Measurements from ENCODE around the gene NFIA.

The NFIA gene

DNA sequence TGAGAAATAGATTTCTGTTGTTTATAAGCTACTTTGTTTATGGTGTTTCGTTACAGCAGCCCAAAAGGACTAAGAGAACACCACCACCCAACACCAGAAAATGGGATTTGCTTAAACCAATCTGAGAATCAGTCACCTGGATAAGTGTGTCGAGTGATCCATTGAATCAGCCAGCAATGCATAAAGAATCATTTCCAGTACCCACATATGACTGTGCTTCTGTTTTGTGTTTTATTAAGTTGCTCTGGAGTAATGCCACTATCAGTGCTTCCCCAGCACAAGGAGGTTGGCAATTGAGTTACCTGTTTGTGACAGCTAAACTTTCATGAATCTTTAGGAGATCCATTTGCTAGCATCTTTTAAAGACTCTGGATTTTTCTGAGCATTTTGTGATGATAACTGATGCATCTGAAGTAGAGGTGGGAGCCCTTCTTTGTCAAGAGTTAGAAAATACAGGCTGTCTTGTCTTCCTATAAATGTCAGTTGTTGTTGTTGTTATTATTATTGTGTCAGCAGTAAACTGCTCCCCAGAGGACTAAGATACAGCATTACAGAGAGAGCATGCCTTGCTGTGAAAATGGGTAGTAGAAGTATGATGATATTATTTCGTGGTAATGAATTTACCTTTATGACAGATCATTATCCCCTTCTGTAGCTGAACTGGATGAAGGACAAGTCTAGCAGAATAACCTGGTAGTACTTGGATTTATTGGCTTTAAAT, 225.2 kb downstream of the NFIA start:
- H3K27ac Mint-ChIP-seq = peak overlapping the region in 1 of 2 donors; percentile 16
- peaks cover 0 to 2% of the 10 kb centered on the region in 2 donors for H3K4me1 Mint-ChIP-seq (ENCODE audit: low read depth in 2 of 2)

DNA sequence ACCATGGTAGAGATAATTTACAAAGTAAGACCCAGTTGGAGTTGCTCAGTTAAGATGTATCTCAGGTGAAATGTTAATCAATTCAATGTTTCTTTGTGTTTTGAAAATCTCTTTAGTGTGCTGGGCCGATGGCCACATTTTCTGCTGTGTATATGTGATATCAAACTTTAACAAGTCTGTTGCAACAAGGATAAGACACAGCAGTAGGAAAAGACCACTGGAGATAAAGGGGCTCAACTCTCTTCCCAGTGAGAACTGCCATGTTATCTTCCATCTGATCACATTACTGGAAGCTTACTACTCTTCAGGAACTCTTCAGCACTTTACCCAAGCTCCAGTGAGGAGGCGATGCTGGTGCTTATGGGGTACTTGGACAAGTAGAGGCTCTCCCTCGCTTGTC, 227.7 kb downstream of the NFIA start:
- Mint-ChIP-seq H3K4me1 (ENCODE audit: low read depth in 2 of 2) (peaks cover 0 to 2% of the 10 kb centered on the region in 2 donors), H3K4me3 (no peak overlapping the region), H3K9me3 (no peaks in the 10 kb centered on the region), H3K36me3 (ENCODE audit: insufficient read depth) (no peaks in the 10 kb centered on the region), H3K27ac (no peak overlapping the region), H3K27me3 (no peaks in the 10 kb centered on the region)
- DNase-seq = no peak
- no peak for ATAC-seq (replicated peaks)

More for the DNA sequence above, 225.2 kb downstream of the NFIA start:
- ATAC-seq (replicated peaks) (no peak), DNase-seq (no peak)
- H3K4me3 Mint-ChIP-seq = no peak overlapping the region
- no peaks in the 10 kb centered on the region for H3K27me3 Mint-ChIP-seq
- no peaks in the 10 kb centered on the region for H3K9me3 Mint-ChIP-seq
- H3K36me3 Mint-ChIP-seq (ENCODE audit: insufficient read depth) = no peaks in the 10 kb centered on the region

DNA sequence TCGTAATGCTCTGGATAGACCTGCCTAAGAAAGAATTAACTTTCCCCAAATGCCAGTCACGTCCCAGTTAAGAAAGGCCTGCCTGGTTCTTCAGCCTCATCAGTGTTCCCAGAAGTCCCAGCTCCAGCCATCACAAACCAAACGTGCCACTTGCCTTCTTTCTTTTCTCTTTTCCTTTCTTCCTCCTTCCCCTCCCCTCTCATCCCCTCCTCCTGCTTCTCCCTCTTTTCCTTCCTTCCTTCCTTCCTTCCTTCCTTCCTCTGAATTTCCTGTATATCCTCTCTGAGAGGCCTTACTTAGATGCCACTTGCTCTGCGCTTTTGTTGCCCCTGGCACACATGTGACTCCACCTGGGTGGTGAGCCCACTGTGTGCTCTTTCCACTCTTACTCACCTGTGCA, 228.2 kb downstream of the NFIA start:
- H3K27ac Mint-ChIP-seq = no peak overlapping the region
- H3K4me3 Mint-ChIP-seq = no peak overlapping the region
- no peaks in the 10 kb centered on the region for H3K9me3 Mint-ChIP-seq
- H3K4me1 Mint-ChIP-seq (ENCODE audit: low read depth in 2 of 2) = peaks cover 0 to 2% of the 10 kb centered on the region in 2 donors
- no peak for DNase-seq
- no peaks in the 10 kb centered on the region for H3K36me3 Mint-ChIP-seq (ENCODE audit: insufficient read depth)
- no peaks in the 10 kb centered on the region for H3K27me3 Mint-ChIP-seq
- ATAC-seq (replicated peaks) = no peak

DNA sequence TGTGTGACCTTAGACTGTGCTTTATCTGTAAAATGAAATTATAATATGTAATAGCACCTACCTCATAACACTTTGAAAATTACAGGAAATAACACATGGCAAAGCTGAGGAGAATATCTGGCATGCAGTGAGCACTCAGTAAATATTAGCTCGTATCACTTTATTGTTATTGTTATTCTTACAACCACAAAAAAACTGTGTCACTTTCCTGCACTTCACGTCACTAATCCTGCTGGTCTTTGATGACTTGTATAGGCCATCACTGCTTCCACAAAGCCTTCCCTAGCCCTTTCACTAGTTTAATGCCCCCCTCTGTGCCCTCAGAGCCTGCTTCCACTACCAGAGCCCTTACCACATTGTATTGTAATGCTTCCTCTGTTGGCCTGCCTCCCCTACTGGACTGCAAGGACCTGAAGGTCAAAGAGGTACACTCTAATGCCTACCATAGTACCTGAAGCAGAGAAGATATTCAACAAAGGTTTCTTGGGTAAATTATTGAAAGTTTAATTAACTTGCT, 231.6 kb downstream of the NFIA start:
- H3K4me1 Mint-ChIP-seq (ENCODE audit: low read depth in 2 of 2) = peaks cover 3 to 7% of the 10 kb centered on the region in 2 donors
- no peak overlapping the region for H3K4me3 Mint-ChIP-seq
- no peaks in the 10 kb centered on the region for H3K27me3 Mint-ChIP-seq
- no peaks in the 10 kb centered on the region for H3K36me3 Mint-ChIP-seq (ENCODE audit: insufficient read depth)
- H3K27ac Mint-ChIP-seq = no peak overlapping the region
- H3K9me3 Mint-ChIP-seq = no peaks in the 10 kb centered on the region
- no peak for DNase-seq
- ATAC-seq (replicated peaks) = no peak

GRCh38 chr1:61315011-61315410, 232.7 kb downstream of the NFIA start:
- DNase-seq (no peak), ATAC-seq (replicated peaks) (no peak)
- peaks cover 3 to 7% of the 10 kb centered on the region in 2 donors for H3K4me1 Mint-ChIP-seq (ENCODE audit: low read depth in 2 of 2)
- H3K36me3 Mint-ChIP-seq (ENCODE audit: insufficient read depth) = no peaks in the 10 kb centered on the region
- no peaks in the 10 kb centered on the region for H3K9me3 Mint-ChIP-seq
- no peak overlapping the region for H3K27ac Mint-ChIP-seq
- H3K4me3 Mint-ChIP-seq = no peak overlapping the region
- no peaks in the 10 kb centered on the region for H3K27me3 Mint-ChIP-seq

DNA sequence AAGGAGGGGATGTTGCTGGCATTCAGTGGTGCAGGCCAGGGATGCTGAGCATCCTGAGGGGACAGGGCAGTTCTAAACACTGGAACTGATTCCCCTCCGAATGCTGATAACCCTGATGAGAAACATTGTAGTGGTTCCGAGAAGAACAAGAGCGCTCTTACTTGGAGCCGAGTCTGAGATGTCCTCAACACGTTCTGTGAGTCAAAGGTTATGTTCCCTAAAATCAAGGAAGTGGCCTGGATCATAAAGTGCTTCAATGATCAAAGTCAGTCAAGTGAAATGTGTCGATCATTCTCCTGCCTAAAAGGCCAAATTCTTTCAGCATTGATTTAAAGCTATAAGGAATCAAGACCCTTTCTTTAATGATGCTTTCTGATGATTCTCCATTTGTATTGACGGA, 234.1 kb downstream of the NFIA start:
- H3K4me3 Mint-ChIP-seq = no peak overlapping the region
- peaks cover 3 to 5% of the 10 kb centered on the region in 2 donors for H3K4me1 Mint-ChIP-seq (ENCODE audit: low read depth in 2 of 2)
- H3K36me3 Mint-ChIP-seq (ENCODE audit: insufficient read depth) = no peaks in the 10 kb centered on the region
- no peaks in the 10 kb centered on the region for H3K27me3 Mint-ChIP-seq
- ATAC-seq (replicated peaks) (no peak), DNase-seq (no peak)
- H3K9me3 Mint-ChIP-seq = no peaks in the 10 kb centered on the region
- H3K27ac Mint-ChIP-seq = no peak overlapping the region

DNA sequence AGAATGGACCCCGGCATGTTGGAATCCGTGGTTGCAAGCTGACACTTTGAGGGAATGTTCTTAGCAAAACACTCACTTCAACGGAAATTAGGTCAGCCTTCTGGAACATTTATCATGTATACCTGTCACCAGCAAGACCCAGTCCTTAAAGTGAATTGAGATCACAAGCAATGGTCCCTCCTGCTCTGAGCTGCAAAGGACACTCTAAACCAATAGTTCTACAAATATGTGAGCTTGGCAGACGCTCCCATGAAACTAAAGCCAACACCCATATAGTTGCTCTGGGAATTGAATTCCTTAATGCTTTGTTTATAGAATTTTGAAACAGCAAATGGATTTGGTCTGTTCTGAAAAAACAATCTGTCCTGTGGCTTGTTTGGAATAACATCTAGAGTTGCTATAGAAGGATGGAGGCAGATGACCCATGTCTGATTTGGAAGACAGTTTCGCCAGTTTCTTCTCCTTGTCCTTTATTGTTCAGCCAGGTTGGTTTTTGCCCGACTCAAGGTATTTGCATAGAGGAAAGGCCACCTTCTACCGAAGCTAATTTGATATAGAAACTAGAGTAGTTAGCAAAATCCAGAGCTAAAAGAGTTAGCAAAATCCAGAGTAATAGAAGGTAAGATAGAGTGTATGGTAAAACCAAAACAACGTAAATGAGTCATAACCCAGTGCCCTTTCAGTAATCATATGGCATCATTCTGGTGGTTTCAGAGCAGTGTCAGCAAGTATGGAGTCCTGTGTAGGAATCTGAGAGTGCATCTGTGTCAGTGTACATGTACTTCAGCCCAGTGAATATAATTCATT, 236.2 kb downstream of the NFIA start:
- no peaks in the 10 kb centered on the region for H3K36me3 Mint-ChIP-seq (ENCODE audit: insufficient read depth)
- no peak overlapping the region for H3K27ac Mint-ChIP-seq
- DNase-seq = no peak
- H3K9me3 Mint-ChIP-seq = no peaks in the 10 kb centered on the region
- H3K4me1 Mint-ChIP-seq (ENCODE audit: low read depth in 2 of 2) = peaks cover 5 to 7% of the 10 kb centered on the region in 2 donors
- peak; percentile 24 for ATAC-seq (replicated peaks)
- no peaks in the 10 kb centered on the region for H3K27me3 Mint-ChIP-seq
- H3K4me3 Mint-ChIP-seq = no peak overlapping the region

GRCh38 chr1:61320575-61320974, 238.2 kb downstream of the NFIA start:
- Mint-ChIP-seq H3K36me3 (ENCODE audit: insufficient read depth) (no peaks in the 10 kb centered on the region), H3K27ac (no peak overlapping the region), H3K9me3 (no peaks in the 10 kb centered on the region), H3K4me3 (no peak overlapping the region), H3K4me1 (ENCODE audit: low read depth in 2 of 2) (peaks cover 5 to 7% of the 10 kb centered on the region in 2 donors), H3K27me3 (no peaks in the 10 kb centered on the region)
- no peak for ATAC-seq (replicated peaks)
- DNase-seq = no peak

GRCh38 chr1:61322008-61322744, 239.8 kb downstream of the NFIA start:
- H3K4me3 Mint-ChIP-seq = no peak overlapping the region
- H3K9me3 Mint-ChIP-seq = no peaks in the 10 kb centered on the region
- ATAC-seq (replicated peaks) = no peak
- no peaks in the 10 kb centered on the region for H3K36me3 Mint-ChIP-seq (ENCODE audit: insufficient read depth)
- no peak overlapping the region for H3K27ac Mint-ChIP-seq
- H3K4me1 Mint-ChIP-seq (ENCODE audit: low read depth in 2 of 2) = peaks cover 5 to 7% of the 10 kb centered on the region in 2 donors
- DNase-seq = no peak
- H3K27me3 Mint-ChIP-seq = no peaks in the 10 kb centered on the region

DNA sequence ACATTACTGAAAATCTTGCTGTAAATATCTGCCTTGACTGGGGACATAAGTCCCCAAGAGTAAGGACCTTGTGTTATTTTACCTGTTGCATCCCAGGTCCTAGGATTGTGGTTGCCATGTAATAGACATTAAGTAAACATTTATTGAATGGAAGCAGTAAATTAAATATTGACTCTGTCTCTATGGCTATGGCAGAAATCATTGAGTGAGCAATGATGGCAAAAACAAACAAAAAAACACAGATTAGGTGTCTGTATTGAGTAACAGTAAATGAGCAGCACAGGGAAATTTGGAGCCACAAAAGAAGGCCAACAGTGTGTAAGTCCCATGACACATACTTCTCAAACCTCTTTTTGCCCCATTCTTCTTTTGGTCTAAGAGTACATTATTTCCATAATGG, 240.4 kb downstream of the NFIA start:
- Mint-ChIP-seq H3K9me3 (no peaks in the 10 kb centered on the region), H3K4me3 (no peak overlapping the region), H3K36me3 (ENCODE audit: insufficient read depth) (no peaks in the 10 kb centered on the region), H3K27me3 (no peaks in the 10 kb centered on the region), H3K4me1 (ENCODE audit: low read depth in 2 of 2) (peaks cover 5 to 7% of the 10 kb centered on the region in 2 donors), H3K27ac (no peak overlapping the region)
- DNase-seq (no peak), ATAC-seq (replicated peaks) (no peak)

DNA sequence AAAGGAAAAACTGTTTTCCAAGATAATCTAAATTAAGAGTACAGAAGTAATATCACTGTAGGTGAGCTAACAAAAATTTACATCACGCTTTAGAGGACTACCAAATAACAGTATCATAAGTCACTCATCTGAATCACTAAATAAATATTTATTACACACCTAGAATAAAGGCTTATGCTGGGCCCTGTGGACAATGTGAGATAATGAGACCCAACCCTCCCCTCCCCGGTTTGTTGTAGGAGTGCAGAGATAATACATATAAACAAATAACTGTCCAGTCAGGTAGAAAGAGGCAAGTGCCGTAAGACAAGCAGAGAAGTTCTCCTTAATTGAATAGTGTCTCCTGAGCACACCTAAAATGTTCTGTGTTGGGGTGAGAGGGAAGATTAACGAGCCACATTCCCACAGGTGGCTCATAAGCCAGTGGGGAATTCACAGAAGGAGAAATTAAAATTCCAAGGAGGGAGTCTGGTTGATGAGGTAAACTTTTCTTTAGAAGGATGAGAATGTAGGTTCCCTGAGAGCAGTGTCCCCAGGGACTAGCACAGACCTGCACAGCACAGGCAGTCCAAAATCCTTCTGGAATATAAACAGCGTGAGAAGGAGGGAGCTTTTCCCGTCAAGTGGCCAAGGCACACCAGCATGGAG, 241.4 kb downstream of the NFIA start:
- H3K9me3 Mint-ChIP-seq = no peaks in the 10 kb centered on the region
- no peaks in the 10 kb centered on the region for H3K36me3 Mint-ChIP-seq (ENCODE audit: insufficient read depth)
- ATAC-seq (replicated peaks) (no peak), DNase-seq (no peak)
- no peak overlapping the region for H3K27ac Mint-ChIP-seq
- no peaks in the 10 kb centered on the region for H3K27me3 Mint-ChIP-seq
- peaks cover under 1 to 4% of the 10 kb centered on the region in 2 donors for H3K4me1 Mint-ChIP-seq (ENCODE audit: low read depth in 2 of 2)
- H3K4me3 Mint-ChIP-seq = no peak overlapping the region

- peaks cover 0 to 4% of the 10 kb centered on the region in 2 donors for H3K4me1 Mint-ChIP-seq (ENCODE audit: low read depth in 2 of 2)
- no peaks in the 10 kb centered on the region for H3K9me3 Mint-ChIP-seq
- no peak for ATAC-seq (replicated peaks)
- no peaks in the 10 kb centered on the region for H3K36me3 Mint-ChIP-seq (ENCODE audit: insufficient read depth)
- H3K27ac Mint-ChIP-seq = no peak overlapping the region
- no peaks in the 10 kb centered on the region for H3K27me3 Mint-ChIP-seq
- no peak overlapping the region for H3K4me3 Mint-ChIP-seq
- DNase-seq = no peak
These were observed 244.4 kb downstream of the NFIA start for GRCh38 chr1:61326713-61327112.

DNA sequence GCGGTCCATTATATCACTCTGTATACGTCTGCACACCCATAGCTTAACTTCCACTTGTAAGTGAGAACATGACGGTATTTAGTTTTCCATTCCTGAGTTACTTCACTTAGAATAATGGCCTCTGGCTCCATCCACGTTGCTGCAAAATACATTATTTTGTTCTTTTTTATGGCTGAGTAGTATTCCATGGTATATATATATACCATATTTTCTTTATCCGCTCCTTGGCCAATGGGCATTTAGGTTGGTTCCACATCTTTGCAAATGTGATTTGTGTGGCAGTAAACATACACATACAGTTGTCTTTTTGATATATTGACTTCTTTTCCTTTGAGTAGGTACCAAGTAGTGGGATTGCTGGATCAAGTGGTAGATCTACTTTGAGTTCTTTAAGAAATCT, 245.1 kb downstream of the NFIA start:
- ATAC-seq (replicated peaks) (no peak), DNase-seq (no peak)
- Mint-ChIP-seq H3K4me1 (ENCODE audit: low read depth in 2 of 2) (peaks cover 0 to under 1% of the 10 kb centered on the region in 2 donors), H3K27ac (no peak overlapping the region), H3K9me3 (no peaks in the 10 kb centered on the region), H3K36me3 (ENCODE audit: insufficient read depth) (no peaks in the 10 kb centered on the region), H3K27me3 (no peaks in the 10 kb centered on the region), H3K4me3 (no peak overlapping the region)
